OCI-LY7 (cell line): Measurements from ENCODE around the gene EYS. TPM values are rescaled to one million over a fixed set of nuclear protein-coding genes. Genes with fewer than 3 reads are reported as not detected.

ENCODE experiments used
- BruUV-seq: library from RNA; stranded (reverse); fragments of 400-500 nt; replicated peaks from 2 replicates; lab custom pipeline; 2021; lab: Mats Ljungman, UMichigan
- CTCF ChIA-PET: fragments of 300-600 bp; sonication (Branson Sonifier 250); formaldehyde crosslinking; loops from one replicate; lab custom pipeline; 2022; ENCODE audit warnings: antibody characterized with exemption; ENCODE audit not compliant: unreplicated experiment; lab: Charles Lee
- POLR2A ChIA-PET: fragments of 300-600 bp; sonication (Branson Sonifier 250); formaldehyde crosslinking; loops from one replicate; lab custom pipeline; 2022; ENCODE audit warnings: antibody characterized with exemption; lab: Charles Lee
- DNase-seq: peaks from one replicate; pipeline ENCODE4 v3.0.0-alpha.2; 2015; ENCODE audit warnings: low spot score
- H2AFZ ChIP-seq: fragments of 200-600 bp; sonication (generic), shearing (Covaris generic); 2 replicates; pipeline ENCODE4 v1.6.1; 2014; ENCODE audit warnings: mild to moderate bottlenecking, antibody characterized with exemption, low read length, moderate library complexity
- H3K27ac ChIP-seq: fragments of 200-600 bp; sonication (generic); 2 replicates; pipeline ENCODE4 v1.5.1; 2014; ENCODE audit warnings: mixed run types, low read depth, mild to moderate bottlenecking, moderate library complexity, low read length, inconsistent platforms; ENCODE audit not compliant: poor library complexity, severe bottlenecking
- H3K36me3 ChIP-seq: fragments of 200-600 bp; sonication (generic); 2 replicates; pipeline ENCODE4 v1.6.1; 2014; ENCODE audit warnings: mild to moderate bottlenecking, antibody characterized with exemption, low read length, moderate library complexity, mixed read lengths; ENCODE audit not compliant: insufficient read depth
- H3K4me1 ChIP-seq: fragments of 200-600 bp; sonication (generic); 2 replicates; pipeline ENCODE4 v1.5.1; 2014; ENCODE audit warnings: mild to moderate bottlenecking, low read length; ENCODE audit not compliant: insufficient read depth, poor library complexity, severe bottlenecking
- H3K4me2 ChIP-seq: fragments of 200-600 bp; sonication (generic); 2 replicates; pipeline ENCODE4 v1.6.1; 2014; ENCODE audit warnings: mild to moderate bottlenecking, low read length
- H3K4me3 ChIP-seq: fragments of 200-600 bp; sonication (generic); 2 replicates; pipeline ENCODE4 v1.5.1; 2014; ENCODE audit warnings: mild to moderate bottlenecking, low read depth, low read length; ENCODE audit not compliant: poor library complexity, severe bottlenecking
- H3K79me2 ChIP-seq: fragments of 200-600 bp; sonication (generic); 2 replicates; pipeline ENCODE4 v1.6.1; 2016; ENCODE audit warnings: low read depth, mild to moderate bottlenecking, low read length, moderate library complexity, mixed read lengths; ENCODE audit not compliant: insufficient read depth
- H3K9me2 ChIP-seq: fragments of 200-600 bp; sonication (generic); 2 replicates; pipeline ENCODE4 v1.6.1; 2016; ENCODE audit warnings: mild to moderate bottlenecking, low read length, mixed read lengths; ENCODE audit not compliant: insufficient read depth
- H3K9me3 ChIP-seq: fragments of 200-600 bp; sonication (generic); 2 replicates; pipeline ENCODE4 v1.6.1; 2014; ENCODE audit warnings: mild to moderate bottlenecking, mixed run types, low read length, mixed read lengths
- H4K20me1 ChIP-seq: fragments of 200-600 bp; sonication (generic); 2 replicates; pipeline ENCODE4 v1.6.1; 2014; ENCODE audit warnings: mild to moderate bottlenecking, antibody characterized with exemption, low read length, moderate library complexity, mixed read lengths; ENCODE audit not compliant: insufficient read depth
- CTCF ChIP-seq: fragments of 200-600 bp; sonication (generic); conservative IDR thresholded peaks from 2 replicates; pipeline ENCODE4 v1.5.1; 2014; ENCODE audit warnings: mild to moderate bottlenecking, antibody characterized with exemption, low read length, moderate library complexity, mixed read lengths
- EZH2phosphoT487 ChIP-seq: fragments of 200-600 bp; sonication (generic); IDR thresholded peaks from 2 replicates; pipeline ENCODE4 v1.6.1; 2018; ENCODE audit warnings: low read depth, borderline replicate concordance, mild to moderate bottlenecking, mixed run types, antibody characterized with exemption, low read length, moderate library complexity, mixed read lengths
- intact Hi-C: fragments of 100-400 bp; cut with micrococcal nuclease; formaldehyde crosslinking; loops from one replicate; pipeline ENCODE4 v1.10.0; 2022; ENCODE audit not compliant: unreplicated experiment
- total RNA-seq, 2 experiments: library from RNA; depleted of rRNA in 1 of 2; stranded (reverse); fragments of >200 nt in 1 of 2; shearing (Covaris generic) in 1 of 2; gene quantifications; 2 replicates each; pipeline ENCODE4 v1.2.3, GENCODE V29; 2014 to 2022

EYS gene
- total RNA-seq, 2 experiments from 2014 or later, result not detected

GRCh38 chr6:65299236-65299635 is 407.8 kb downstream of the EYS start:
- Histone ChIP-seq H2AFZ (no peak overlapping the region), H3K4me1 (no peaks in the 10 kb centered on the region), H3K79me2 (no peaks in the 10 kb centered on the region), H3K9me2 (no peaks in the 10 kb centered on the region), H3K4me3 (no peak overlapping the region), H4K20me1 (no peaks in the 10 kb centered on the region), H3K9me3 (no peaks in the 10 kb centered on the region), H3K27ac (no peak overlapping the region), H3K36me3 (no peaks in the 10 kb centered on the region), H3K4me2 (no peak overlapping the region)
- ChIA-PET CTCF (no interaction called here), POLR2A (no interaction called here)
- no peak for TF ChIP-seq CTCF
- TF ChIP-seq EZH2phosphoT487, result no peak
- BruUV-seq, result no TSS peak
- intact Hi-C loops, result no loop called here
- DNase-seq, result no peak

- no peak for DNase-seq
- CTCF ChIA-PET, result no interaction called here
- no TSS peak for BruUV-seq
- no peaks in the 10 kb centered on the region for H3K36me3 ChIP-seq
- no peaks in the 10 kb centered on the region for H4K20me1 ChIP-seq
- no peak for TF ChIP-seq EZH2phosphoT487
- no peak for TF ChIP-seq CTCF
- intact Hi-C loops, result no loop called here
- H3K4me2 ChIP-seq, result no peak overlapping the region
- H3K9me2 ChIP-seq, result no peaks in the 10 kb centered on the region
- H3K79me2 ChIP-seq, result no peaks in the 10 kb centered on the region
- no peaks in the 10 kb centered on the region for H3K4me1 ChIP-seq
- no peak overlapping the region for H2AFZ ChIP-seq
- no peaks in the 10 kb centered on the region for H3K9me3 ChIP-seq
- POLR2A ChIA-PET, result no interaction called here
- no peak overlapping the region for H3K4me3 ChIP-seq
- H3K27ac ChIP-seq, result no peak overlapping the region
Measured at GRCh38 chr6:65295812-65296211, 411.2 kb downstream of the EYS start.

GRCh38 chr6:65289491-65289890 is 417.5 kb downstream of the EYS start:
- no peaks in the 10 kb centered on the region for H4K20me1 ChIP-seq
- H3K4me2 ChIP-seq, result no peak overlapping the region
- H3K27ac ChIP-seq, result no peak overlapping the region
- H2AFZ ChIP-seq, result no peak overlapping the region
- POLR2A ChIA-PET, result interaction anchor here (1.0 kb wide), 1 partner anchor 15 kb away, joined by 4 read pairs; no protein-coding TSS in a partner anchor
- H3K9me2 ChIP-seq, result no peaks in the 10 kb centered on the region
- CTCF ChIA-PET, result no interaction called here
- TF ChIP-seq EZH2phosphoT487, result no peak
- TF ChIP-seq CTCF, result no peak
- H3K9me3 ChIP-seq, result no peaks in the 10 kb centered on the region
- H3K79me2 ChIP-seq, result no peaks in the 10 kb centered on the region
- H3K36me3 ChIP-seq, result no peaks in the 10 kb centered on the region
- BruUV-seq, result no TSS peak
- intact Hi-C loops, result no loop called here
- no peak overlapping the region for H3K4me3 ChIP-seq
- DNase-seq, result no peak
- no peaks in the 10 kb centered on the region for H3K4me1 ChIP-seq
